ENCODE results near the gene PAH.

GRCh38 chr12:102917026-102917787, at the start of gene PAH:
- TF ChIP-seq CTCF (IDR thresholded peaks at IDR 0.05) (no peak), POLR2A (IDR thresholded peaks at IDR 0.05) (no peak)
